ENCODE results near the gene PHLDA1.

Gene PHLDA1

GRCh38 chr12:75977590-75977951 is 54.0 kb downstream of the PHLDA1 start:
- in situ Hi-C loops (cut with HindIII; ENCODE audit: low sequenced_read_pairs) = no loop called here
- TF ChIP-seq CTCF (IDR thresholded peaks at IDR 0.05; ENCODE audit: low read depth, low read length) = no peak
- H3K4me3 ChIP-seq (ENCODE audit: low read depth, low read length) = no peak overlapping the region
- no peak for DNase-seq (ENCODE audit: low read depth, low spot score)

GRCh38 chr12:75976913-75977312 is 54.7 kb downstream of the PHLDA1 start:
- no peak for TF ChIP-seq CTCF (IDR thresholded peaks at IDR 0.05; ENCODE audit: low read depth, low read length)
- no peak for DNase-seq (ENCODE audit: low read depth, low spot score)
- in situ Hi-C loops (cut with HindIII; ENCODE audit: low sequenced_read_pairs) = no loop called here
- H3K4me3 ChIP-seq (ENCODE audit: low read depth, low read length) = no peak overlapping the region

GRCh38 chr12:75976113-75976512 is 55.5 kb downstream of the PHLDA1 start:
- no peak overlapping the region for H3K4me3 ChIP-seq (ENCODE audit: low read depth, low read length)
- no peak for TF ChIP-seq CTCF (IDR thresholded peaks at IDR 0.05; ENCODE audit: low read depth, low read length)
- DNase-seq (ENCODE audit: low read depth, low spot score) = no peak
- in situ Hi-C loops (cut with HindIII; ENCODE audit: low sequenced_read_pairs) = no loop called here

GRCh38 chr12:75975702-75976101 is 55.9 kb downstream of the PHLDA1 start:
- no peak for DNase-seq (ENCODE audit: low read depth, low spot score)
- in situ Hi-C loops (cut with HindIII; ENCODE audit: low sequenced_read_pairs) = no loop called here
- TF ChIP-seq CTCF (IDR thresholded peaks at IDR 0.05; ENCODE audit: low read depth, low read length) = no peak
- H3K4me3 ChIP-seq (ENCODE audit: low read depth, low read length) = no peak overlapping the region

Measured in astrocyte of the spinal cord (primary cell).